ACHN (cell line): Measurements from ENCODE around the gene ATP12A.
"Not testable (repeated sequence)": the region's sequence is repeated elsewhere in the genome, so short reads cannot be mapped to it uniquely, and the experiment has no call there.

Experiments
- DNase-seq: peaks from one replicate; pipeline ENCODE4 v3.0.0-alpha.2; 2015
- in situ Hi-C: cut with HindIII; loops from 2 replicates; pipeline ENCODE4 v1.10.0; 2017; ENCODE audit warnings: low sequenced_read_pairs, low pct_ligation_motif_present, low pct_unique_long_range_greater_than_20kb

The ATP12A gene

GRCh38 chr13:24717217-24717616, 37.0 kb downstream of the ATP12A start:
- no peak for DNase-seq
- in situ Hi-C loops: no loop called here

- DNase-seq: no peak
- in situ Hi-C loops: no loop called here
Measured at GRCh38 chr13:24718192-24718965, 38.2 kb downstream of the ATP12A start.

DNA sequence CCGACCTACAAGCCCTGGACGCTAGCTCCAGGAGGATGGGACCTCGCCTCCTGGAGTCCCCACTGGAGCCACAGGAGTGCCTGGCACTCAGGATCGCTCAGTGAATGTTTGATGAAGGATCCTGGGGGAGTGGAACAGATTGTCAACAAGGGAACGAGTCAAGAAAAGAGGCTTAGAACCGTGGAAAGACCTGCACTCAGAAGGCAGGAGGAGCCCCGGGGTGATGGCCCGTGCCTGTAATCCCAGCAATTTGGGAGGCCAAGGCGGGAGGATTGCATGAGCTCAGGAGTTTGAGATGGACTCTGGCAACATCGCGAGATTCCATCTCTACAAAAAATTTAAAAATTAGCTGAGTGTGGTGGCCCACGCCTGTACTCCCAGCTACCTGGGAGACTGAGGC, 38.9 kb downstream of the ATP12A start:
- no peak for DNase-seq
- in situ Hi-C loops: no loop called here

GRCh38 chr13:24723206-24723605, 43.0 kb downstream of the ATP12A start:
- no peak for DNase-seq
- in situ Hi-C loops: no loop called here

DNA sequence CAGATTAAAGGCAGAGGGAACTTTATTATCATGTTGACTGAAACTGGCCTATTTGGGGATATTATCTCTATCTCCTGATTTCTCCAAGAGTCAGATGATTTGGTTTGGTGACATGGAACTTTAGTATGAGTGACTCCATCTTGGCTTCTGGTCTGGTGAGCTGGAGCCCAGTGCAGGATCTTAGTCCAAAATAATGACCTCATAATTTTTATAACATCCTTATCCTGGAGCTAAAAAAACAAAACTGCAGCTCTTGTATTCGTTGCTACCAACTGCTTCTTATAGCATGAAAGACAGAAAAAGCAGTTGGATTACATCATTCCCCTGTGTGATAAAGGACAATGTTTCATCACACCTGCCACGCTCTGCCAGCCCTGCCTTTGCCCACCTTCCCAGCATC, 44.5 kb downstream of the ATP12A start:
- DNase-seq: no peak
- in situ Hi-C loops: no loop called here

GRCh38 chr13:24725379-24725778, 45.2 kb downstream of the ATP12A start:
- in situ Hi-C loops: no loop called here
- DNase-seq: no peak

DNA sequence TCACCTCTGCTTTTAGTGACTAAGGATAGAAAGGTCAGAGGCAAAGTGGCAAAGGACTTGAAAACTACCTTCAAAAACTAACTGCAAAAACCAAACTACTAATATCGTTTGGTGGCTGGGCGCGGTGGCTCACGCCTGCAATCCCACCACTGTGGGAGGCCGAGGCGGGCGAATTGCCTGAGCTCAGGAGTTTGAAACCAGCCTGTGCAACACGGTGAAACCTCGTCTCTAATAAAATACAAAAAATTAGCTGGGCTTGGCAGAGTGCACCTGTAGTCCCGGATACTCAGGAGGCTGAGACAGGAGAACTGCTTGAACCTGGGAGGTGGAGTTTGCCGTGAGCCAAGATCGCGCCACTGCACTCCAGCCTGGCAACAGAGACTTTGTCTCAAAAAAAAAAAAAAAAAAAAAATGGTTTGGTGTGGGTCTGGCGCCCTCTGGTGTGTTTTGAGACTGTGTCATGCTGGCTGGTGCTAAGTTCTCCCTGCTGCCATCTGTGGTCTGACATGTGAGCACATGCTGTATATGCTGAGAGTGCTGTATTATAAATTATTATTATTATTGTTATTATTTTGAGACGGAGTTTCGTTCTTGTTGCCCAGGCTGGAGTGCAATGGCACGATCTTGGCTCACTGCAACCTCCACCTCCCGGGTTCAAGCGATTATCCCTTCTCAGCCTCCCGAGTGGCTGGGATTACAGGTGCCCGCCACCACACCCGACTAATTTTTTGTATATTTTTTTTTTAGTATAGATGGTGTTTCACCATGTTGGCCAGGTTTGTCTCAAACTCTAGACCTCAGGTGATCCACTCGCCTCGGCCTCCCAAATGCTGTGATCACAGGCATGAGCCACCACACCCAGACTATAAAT, 47.8 kb downstream of the ATP12A start:
- DNase-seq: peak; percentile 79
- in situ Hi-C loops: no loop called here

DNA sequence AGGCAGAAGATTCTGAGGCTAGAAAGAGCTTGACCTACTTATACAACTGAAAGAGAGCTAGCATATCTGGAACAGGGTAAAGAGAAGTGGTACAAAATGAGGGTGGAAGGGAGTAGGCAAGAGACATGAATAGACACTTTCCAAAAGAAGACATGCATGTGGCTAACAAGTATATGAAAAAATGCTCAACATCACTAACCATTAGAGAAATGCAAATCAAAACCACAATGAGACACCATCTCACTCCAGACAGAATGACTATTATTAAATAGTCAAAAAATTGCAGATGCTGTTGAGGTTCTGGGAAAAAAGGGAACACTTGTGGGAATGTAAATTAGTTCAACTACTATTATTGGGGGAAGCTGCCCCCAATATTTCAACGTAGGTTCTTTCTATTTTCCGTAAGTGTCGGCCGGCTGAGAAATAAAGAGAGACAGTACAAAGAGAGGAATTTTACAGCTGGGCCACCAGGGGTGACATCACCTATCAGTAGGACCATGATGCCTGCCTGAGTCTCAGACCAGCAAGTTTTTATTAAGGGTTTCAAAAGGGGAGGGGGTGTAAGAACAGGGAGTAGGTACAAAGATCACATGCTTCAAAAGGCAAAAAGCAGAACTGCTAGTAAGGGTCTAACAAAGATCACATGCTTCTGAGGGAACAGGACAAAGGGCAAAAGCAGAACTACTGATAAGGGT, 50.8 kb downstream of the ATP12A start:
- in situ Hi-C loops, DNase-seq: not testable (repeated sequence)

DNA sequence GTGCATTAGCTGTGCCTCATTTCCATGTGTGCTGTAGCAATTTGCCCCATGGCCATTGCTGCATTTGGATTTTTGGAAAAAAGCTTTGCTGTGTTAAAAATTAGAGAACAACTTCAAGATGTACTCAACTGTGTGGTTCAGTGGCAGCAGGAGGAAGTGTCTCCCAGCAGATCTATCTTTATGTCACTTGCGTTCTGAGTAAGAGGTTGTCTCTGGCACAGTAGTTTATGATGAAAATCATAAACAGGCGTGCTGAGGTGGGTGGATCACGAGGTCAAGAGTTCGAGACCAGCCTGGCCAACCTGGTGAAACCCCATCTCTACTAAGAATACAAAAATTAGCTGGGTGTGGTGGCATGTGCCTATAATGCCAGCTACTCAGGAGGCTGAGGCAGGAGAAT, 54.7 kb downstream of the ATP12A start:
- in situ Hi-C loops: no loop called here
- DNase-seq: no peak

DNA sequence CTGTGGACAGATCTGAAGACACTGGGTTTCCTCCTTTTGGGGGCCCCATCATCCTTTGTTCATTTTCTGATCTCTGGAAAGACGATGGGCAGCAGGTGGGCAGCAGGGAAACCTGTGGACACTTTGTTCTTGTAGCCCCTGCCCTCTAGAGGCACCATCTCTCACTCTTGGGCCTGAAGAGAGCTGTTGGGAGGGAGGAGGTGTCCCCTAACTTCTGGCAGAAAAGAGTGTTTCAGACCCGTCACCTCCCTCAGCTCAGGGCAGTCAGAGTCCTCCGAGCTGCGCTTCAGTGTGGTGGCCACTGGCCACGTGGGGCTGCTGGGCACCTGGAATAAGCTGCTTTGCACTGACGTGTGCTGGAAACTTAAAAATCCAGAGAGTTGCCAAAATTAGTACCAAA, 56.8 kb downstream of the ATP12A start:
- DNase-seq: no peak
- in situ Hi-C loops: no loop called here

DNA sequence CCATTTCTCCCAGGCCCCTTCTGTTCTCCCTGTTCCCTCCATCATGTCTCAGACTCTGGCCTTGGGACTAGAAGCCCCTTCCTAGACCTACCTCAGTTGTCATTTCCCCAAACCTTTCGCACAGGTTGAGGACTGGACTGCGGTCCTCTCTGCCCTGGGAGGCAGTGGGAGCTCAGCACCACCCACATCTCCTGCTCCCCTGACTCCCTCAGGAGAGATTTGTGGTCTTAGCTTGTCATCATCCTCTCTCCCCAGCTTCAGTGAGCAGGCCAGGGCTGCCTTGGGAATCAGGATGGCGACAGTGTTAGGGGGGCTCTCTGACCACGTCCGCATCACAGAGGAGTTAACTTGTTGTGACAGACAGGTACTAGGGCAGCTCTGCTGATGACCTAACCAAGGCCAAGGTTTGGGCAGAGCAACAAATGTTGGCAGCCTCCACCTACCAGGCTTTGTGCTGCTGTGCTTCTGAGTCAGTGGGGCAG, 58.2 kb downstream of the ATP12A start:
- DNase-seq: no peak
- in situ Hi-C loops: no loop called here

DNA sequence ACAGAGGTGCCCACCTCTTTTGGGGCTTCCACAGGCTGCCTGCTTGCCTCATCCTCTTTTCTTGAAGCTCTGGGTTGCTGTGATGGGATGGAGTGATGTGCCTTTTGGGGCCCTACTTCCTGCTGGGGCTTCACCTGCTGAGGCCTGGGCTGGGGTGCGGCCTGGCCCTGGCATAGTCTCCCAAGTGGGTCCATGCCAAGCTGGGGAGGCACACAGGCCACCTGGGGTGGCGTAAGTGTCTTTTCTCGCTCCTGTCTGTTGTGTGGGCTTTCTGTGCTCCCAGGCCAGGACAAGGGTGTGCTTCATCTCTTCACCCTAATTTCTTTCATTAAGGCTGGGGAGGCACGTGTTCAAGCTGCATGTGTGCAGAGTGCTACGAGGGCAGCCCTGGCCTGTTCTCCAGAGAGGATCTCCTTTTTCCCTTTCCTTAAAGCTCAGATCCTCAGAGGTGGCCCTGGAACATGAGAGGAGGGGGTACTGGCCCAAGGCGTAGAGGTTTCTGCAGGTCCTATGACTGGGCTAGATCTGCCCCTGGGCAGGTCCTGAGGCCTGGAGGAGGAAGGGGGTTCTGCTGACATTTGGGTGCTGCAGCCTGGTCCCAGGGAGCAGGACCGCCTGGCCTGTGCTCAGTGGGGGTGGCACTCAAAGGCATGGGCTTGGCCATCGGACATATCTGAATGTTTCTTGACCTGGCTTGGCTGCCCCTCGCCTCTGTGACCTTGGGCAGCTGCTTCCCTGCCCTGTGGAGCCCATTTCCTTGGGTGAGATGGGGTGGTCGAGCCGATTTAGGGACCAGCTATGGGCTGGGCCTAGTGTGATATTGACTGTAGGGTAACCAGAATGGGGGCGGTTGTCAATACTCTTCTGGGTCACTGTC, 60.0 kb downstream of the ATP12A start:
- no peak for DNase-seq
- in situ Hi-C loops: no loop called here

- in situ Hi-C loops: no loop called here
- peak; percentile 10 for DNase-seq
Measured at GRCh38 chr13:24741016-24741662, 60.9 kb downstream of the ATP12A start.

- DNase-seq: no peak
- in situ Hi-C loops: no loop called here
Measured at GRCh38 chr13:24741791-24742190, 61.6 kb downstream of the ATP12A start.

- in situ Hi-C loops: no loop called here
- no peak for DNase-seq
Measured at GRCh38 chr13:24742294-24742693, 62.1 kb downstream of the ATP12A start.

DNA sequence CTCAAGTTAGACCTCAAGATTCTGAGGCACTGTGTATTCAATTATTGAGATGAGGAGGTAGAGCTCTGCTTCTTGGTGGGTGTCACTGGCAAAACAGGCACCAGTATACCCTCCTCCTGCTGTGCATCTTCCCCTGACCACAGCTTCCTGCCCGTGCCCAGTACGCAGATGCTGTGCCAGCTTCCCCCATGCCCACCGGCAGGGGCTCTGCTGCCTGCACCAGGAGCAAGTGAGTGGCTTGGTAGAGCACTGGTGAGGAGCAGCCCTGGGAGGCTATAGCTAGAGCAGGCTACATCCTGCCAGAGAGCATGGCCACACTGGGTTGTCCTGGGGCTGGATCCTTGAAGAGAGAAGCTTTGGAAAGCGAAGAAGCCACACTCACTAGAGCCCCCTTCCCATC, 62.8 kb downstream of the ATP12A start:
- DNase-seq: no peak
- in situ Hi-C loops: no loop called here

DNA sequence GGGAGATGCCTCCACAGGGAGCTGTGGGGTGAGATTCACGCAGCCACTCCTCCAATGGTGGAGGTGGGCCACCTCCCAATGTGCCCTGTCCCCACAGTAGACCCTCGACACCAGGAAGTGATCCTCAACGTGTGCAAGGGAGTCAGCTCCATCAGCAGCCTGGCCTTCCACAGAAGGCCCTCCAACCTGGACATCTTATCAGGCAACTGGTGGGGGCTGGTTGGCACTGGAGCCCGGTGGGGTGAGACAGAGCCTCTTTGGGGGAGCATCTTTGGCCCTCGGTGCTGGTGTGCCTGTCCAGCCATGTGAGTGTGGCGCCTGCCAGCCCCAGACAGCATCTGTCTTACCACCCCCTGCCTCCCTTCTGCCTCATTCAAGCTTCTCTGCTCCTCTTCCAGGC, 64.0 kb downstream of the ATP12A start:
- DNase-seq: no peak
- in situ Hi-C loops: no loop called here

DNA sequence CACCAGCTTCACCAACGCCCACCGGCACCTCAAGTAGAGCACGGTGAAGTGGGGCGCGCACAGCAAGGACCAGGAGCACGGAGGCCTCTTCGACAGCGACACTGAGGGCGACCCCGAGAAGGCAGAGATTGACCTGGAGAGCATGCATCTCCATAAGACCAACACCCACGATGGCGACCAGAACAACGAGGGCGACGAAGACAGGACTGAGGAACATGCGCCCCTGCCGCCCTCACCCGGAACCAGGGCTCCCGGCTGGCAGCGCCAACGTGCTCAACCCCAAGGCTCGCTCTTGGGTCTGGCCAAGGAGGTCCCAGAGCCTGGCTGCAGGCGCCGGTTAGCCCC, 65.3 kb downstream of the ATP12A start:
- in situ Hi-C loops: no loop called here
- DNase-seq: no peak
